Left kidney (tissue), 2 donors: ENCODE results near the gene TPPP. TPM values are rescaled to one million over a fixed set of nuclear protein-coding genes. Genes with fewer than 3 reads are reported as not detected.
"Not testable (repeated sequence)": the region's sequence is repeated elsewhere in the genome, so short reads cannot be mapped to it uniquely, and the experiment has no call there.

ENCODE experiments used
- DNase-seq: peaks from one replicate; pipeline ENCODE4 v3.0.0-alpha.2; 2013
- polyA plus RNA-seq: library from polyadenylated mRNA; unstranded; fragments of 120-200 nt; gene quantifications from one replicate; pipeline ENCODE4 v1.2.1, GENCODE V29; 2013; ENCODE audit not compliant: insufficient read length

TPPP gene
- polyA plus RNA-seq, 1 donor, result 7.3 TPM

- DNase-seq, result no peak
Measured at GRCh38 chr5:646396-647201, 46.6 kb downstream of the TPPP start.

- DNase-seq, result no peak
Measured at GRCh38 chr5:645421-645820, 47.7 kb downstream of the TPPP start.

- DNase-seq, result no peak
Measured at GRCh38 chr5:644971-645370, 48.2 kb downstream of the TPPP start.

GRCh38 chr5:644509-644908 lies 48.6 kb downstream of the TPPP start:
- no peak for DNase-seq

- DNase-seq, result peak; percentile 35
Measured at GRCh38 chr5:643811-644271, 49.3 kb downstream of the TPPP start.

- no peak for DNase-seq
Measured at GRCh38 chr5:643351-643801, 49.8 kb downstream of the TPPP start.

GRCh38 chr5:642481-642880 lies 50.7 kb downstream of the TPPP start:
- DNase-seq, result no peak

- DNase-seq, result no peak
Measured at GRCh38 chr5:641331-641765, 51.8 kb downstream of the TPPP start.

GRCh38 chr5:640461-641330 lies 52.5 kb downstream of the TPPP start:
- no peak for DNase-seq

GRCh38 chr5:639584-640213 lies 53.5 kb downstream of the TPPP start:
- no peak for DNase-seq

- DNase-seq, result no peak
Measured at GRCh38 chr5:639253-639530, 54.0 kb downstream of the TPPP start.

GRCh38 chr5:638501-639252 lies 54.5 kb downstream of the TPPP start:
- no peak for DNase-seq

GRCh38 chr5:637581-638450 lies 55.3 kb downstream of the TPPP start:
- no peak for DNase-seq

GRCh38 chr5:636951-637350 lies 56.2 kb downstream of the TPPP start:
- DNase-seq, result no peak

GRCh38 chr5:635306-636055 lies 57.7 kb downstream of the TPPP start:
- DNase-seq, result no peak

GRCh38 chr5:634191-634590 lies 59.0 kb downstream of the TPPP start:
- DNase-seq, result no peak

- no peak for DNase-seq
Measured at GRCh38 chr5:633501-633955, 59.6 kb downstream of the TPPP start.

- DNase-seq, result not testable (repeated sequence)
Measured at GRCh38 chr5:628351-629205, 64.6 kb downstream of the TPPP start.

GRCh38 chr5:627840-628239 lies 65.3 kb downstream of the TPPP start:
- no peak for DNase-seq
